H1 (cell line): ENCODE data around the gene POLE2. TPM values are rescaled to one million over a fixed set of nuclear protein-coding genes. Genes with fewer than 3 reads are reported as not detected.

Source experiments
- CTCF ChIA-PET: fragments of 300-600 bp; sonication (Branson Sonifier 250); formaldehyde crosslinking; loops from one replicate; lab custom pipeline; 2021; ENCODE audit not compliant: partially characterized antibody; lab: Charles Lee
- POLR2A ChIA-PET: fragments of 300-600 bp; sonication (Branson Sonifier 250); formaldehyde crosslinking; loops from one replicate; lab custom pipeline; 2021; ENCODE audit warnings: inconsistent platforms; ENCODE audit not compliant: partially characterized antibody; lab: Charles Lee
- DNase-seq, 2 experiments: peaks; one replicate each; pipeline versions ENCODE4 v3.0.0 to v3.0.0-alpha.2; 2010 to 2022; ENCODE audit warnings: low spot score in 2 of 2, low read depth in 1 of 2, mixed read lengths in 1 of 2
- FAIRE-seq: peaks from 2 replicates; lab custom pipeline; 2011; peaks lifted over from hg19 to GRCh38; lab: Jason Lieb, UNC
- H2AFZ ChIP-seq: 2 replicates; pipeline ENCODE4 v1.8.1; 2012; ENCODE audit warnings: low read length, inconsistent platforms
- H2AK5ac ChIP-seq: 2 replicates; pipeline ENCODE4 v1.6.1; 2013; ENCODE audit warnings: low read depth, low read length
- H2BK120ac ChIP-seq: replicated peaks from 2 replicates; pipeline ENCODE3; 2013; ENCODE audit warnings: low read depth, low read length, inconsistent platforms
- H2BK12ac ChIP-seq: 2 replicates; pipeline ENCODE4 v1.6.1; 2013; ENCODE audit warnings: low read depth, low read length
- H2BK15ac ChIP-seq: 2 replicates; pipeline ENCODE4 v1.6.1; 2013; ENCODE audit warnings: low read length
- H2BK20ac ChIP-seq: 2 replicates; pipeline ENCODE4 v1.6.1; 2013; ENCODE audit warnings: low read length
- H2BK5ac ChIP-seq: 2 replicates; pipeline ENCODE4 v1.6.1; 2013; ENCODE audit warnings: low read depth, low read length
- H3K14ac ChIP-seq: 2 replicates; pipeline ENCODE4 v1.6.1; 2013; ENCODE audit warnings: inconsistent platforms; ENCODE audit not compliant: insufficient read length
- H3K18ac ChIP-seq: 2 replicates; pipeline ENCODE4 v1.6.1; 2013; ENCODE audit warnings: low read length; ENCODE audit errors: extremely low read depth
- H3K23ac ChIP-seq: 2 replicates; pipeline ENCODE4 v1.6.1; 2013; ENCODE audit warnings: inconsistent platforms; ENCODE audit not compliant: insufficient read length
- H3K23me2 ChIP-seq: 2 replicates; pipeline ENCODE4 v1.6.1; 2013; ENCODE audit warnings: low read depth, low read length
- H3K27ac ChIP-seq: 2 replicates; pipeline ENCODE4 v1.6.1; 2011; ENCODE audit warnings: low read depth, low read length, inconsistent platforms
- H3K27me3 ChIP-seq, 4 experiments: replicated peaks in 1 of 4; 1 replicate in 1 of 4; 2 replicates in 3 of 4; pipeline versions ENCODE4 v1.6.1 to v1.8.1; 2011 to 2013; ENCODE audit warnings: low read length in 3 of 4, mild to moderate bottlenecking in 3 of 4, inconsistent platforms in 2 of 4, mixed read lengths in 2 of 4, moderate library complexity in 1 of 4; ENCODE audit not compliant: control insufficient read depth in 3 of 4, insufficient read depth in 3 of 4; ENCODE audit errors: extremely low read depth in 1 of 4
- H3K36me3 ChIP-seq, 4 experiments: 2 replicates each; pipeline versions ENCODE4 v1.6.1 to v1.8.1; 2011 to 2013; ENCODE audit warnings: mild to moderate bottlenecking in 4 of 4, low read length in 3 of 4, moderate library complexity in 2 of 4, control low read depth in 1 of 4, inconsistent platforms in 1 of 4; ENCODE audit not compliant: insufficient read depth in 4 of 4, control insufficient read depth in 2 of 4
- H3K4ac ChIP-seq: replicated peaks from 2 replicates; pipeline ENCODE3; 2013; ENCODE audit warnings: low read length, low read depth, mixed read lengths, inconsistent platforms; ENCODE audit not compliant: insufficient read length
- H3K4me1 ChIP-seq, 4 experiments: replicated peaks in 1 of 4; 1 replicate in 1 of 4; 2 replicates in 3 of 4; pipeline versions ENCODE4 v1.6.1 to v1.8.1; 2011 to 2013; ENCODE audit warnings: low read length in 3 of 4, inconsistent platforms in 2 of 4, mixed read lengths in 1 of 4; ENCODE audit not compliant: insufficient read depth in 4 of 4, control insufficient read depth in 3 of 4
- H3K4me2 ChIP-seq, 2 experiments: 2 replicates each; pipeline versions ENCODE4 v1.6.1 to v1.8.1; 2011 to 2013; ENCODE audit warnings: low read depth in 2 of 2, low read length in 2 of 2, control low read depth in 1 of 2, inconsistent platforms in 1 of 2, mild to moderate bottlenecking in 1 of 2; ENCODE audit not compliant: insufficient read depth in 1 of 2
- H3K4me3 ChIP-seq, 4 experiments: fragments of 200-600, 300-600 bp in 1 of 4; sonication (generic), shearing (Covaris generic), sonication (Bioruptor Twin) in 1 of 4; 2 replicates each; pipeline versions ENCODE4 v1.5.1 to v1.8.1; 2011 to 2016; ENCODE audit warnings: low read length in 4 of 4, low read depth in 3 of 4, control low read depth in 2 of 4, inconsistent platforms in 2 of 4, mild to moderate bottlenecking in 2 of 4, mixed read lengths in 1 of 4, moderate library complexity in 1 of 4; ENCODE audit not compliant: insufficient read depth in 2 of 4; ENCODE audit errors: extremely low read depth in 1 of 4
- H3K56ac ChIP-seq: replicated peaks from 2 replicates; pipeline ENCODE3; 2013; ENCODE audit warnings: low read depth, mild to moderate bottlenecking, mixed read lengths, low read length, inconsistent platforms; ENCODE audit not compliant: insufficient read length
- H3K79me1 ChIP-seq: 2 replicates; pipeline ENCODE4 v1.6.1; 2013; ENCODE audit warnings: low read depth, low read length, control low read depth
- H3K79me2 ChIP-seq, 2 experiments: 2 replicates each; pipeline versions ENCODE4 v1.6.1 to v1.8.1; 2012 to 2013; ENCODE audit warnings: low read length in 2 of 2, mild to moderate bottlenecking in 2 of 2, inconsistent platforms in 1 of 2; ENCODE audit not compliant: insufficient read depth in 2 of 2, control insufficient read depth in 1 of 2
- H3K9ac ChIP-seq, 4 experiments: replicated peaks in 1 of 4; 1 replicate in 1 of 4; 2 replicates in 3 of 4; pipeline versions ENCODE4 v1.6.1 to v1.8.1; 2011 to 2013; ENCODE audit warnings: low read depth in 3 of 4, low read length in 3 of 4, control low read depth in 2 of 4, mild to moderate bottlenecking in 2 of 4, moderate library complexity in 2 of 4, inconsistent platforms in 1 of 4; ENCODE audit errors: extremely low read depth in 1 of 4
- H3K9me3 ChIP-seq, 2 experiments: 2 replicates each; pipeline versions ENCODE4 v1.6.1 to v1.8.1; 2012 to 2013; ENCODE audit warnings: mild to moderate bottlenecking in 2 of 2, moderate library complexity in 2 of 2, control low read depth in 1 of 2, inconsistent platforms in 1 of 2, low read depth in 1 of 2, low read length in 1 of 2, mixed read lengths in 1 of 2; ENCODE audit not compliant: insufficient read depth in 2 of 2
- H4K20me1 ChIP-seq, 2 experiments: replicated peaks in 1 of 2; 2 replicates each; pipeline versions ENCODE3 to v1.8.1; 2011 to 2013; ENCODE audit warnings: inconsistent platforms in 2 of 2, low read length in 2 of 2, mild to moderate bottlenecking in 1 of 2; ENCODE audit not compliant: insufficient read depth in 2 of 2, control insufficient read depth in 1 of 2
- H4K5ac ChIP-seq: 2 replicates; pipeline ENCODE4 v1.6.1; 2013; ENCODE audit warnings: low read length, low read depth, mixed read lengths, inconsistent platforms; ENCODE audit not compliant: insufficient read length
- H4K8ac ChIP-seq: 2 replicates; pipeline ENCODE4 v1.8.0; 2013; ENCODE audit warnings: mild to moderate bottlenecking, moderate library complexity, low read length, inconsistent platforms; ENCODE audit not compliant: insufficient read depth; ENCODE audit errors: extremely low read depth
- H4K91ac ChIP-seq: replicated peaks from 2 replicates; pipeline ENCODE3; 2013; ENCODE audit warnings: low read length, mixed read lengths, inconsistent platforms; ENCODE audit not compliant: insufficient read length
- POLR2AphosphoS5 ChIP-seq: IDR thresholded peaks from 2 replicates; pipeline ENCODE4 v1.6.1; 2011; ENCODE audit warnings: low read depth, low read length
- WGBS, 2 experiments: shearing (Covaris generic) in 1 of 2; methylation state at CpG; one replicate each; pipeline versions ENCODE4 v1.1.6 to v1.1.7; 2013 to 2015; ENCODE audit warnings: low lambda C conversion rate in 2 of 2, mixed read lengths in 2 of 2, inconsistent platforms in 1 of 2, low coverage in 1 of 2, missing lambda C conversion rate in 1 of 2; ENCODE audit not compliant: insufficient replicate concordance in 2 of 2, insufficient coverage in 1 of 2, insufficient read length in 1 of 2; ENCODE audit errors: extremely low coverage in 1 of 2, missing lambda C conversion rate in 1 of 2; 5-methylcytosine and 5-hydroxymethylcytosine counted together
- polyA plus RNA-seq, 7 experiments: library from polyadenylated mRNA; depleted of rRNA in 3 of 7; stranded (reverse) in 5 of 7; unstranded in 2 of 7; fragments of >200 nt in 5 of 7; fragments of 200-250 nt in 2 of 7; gene quantifications; 1 replicate in 5 of 7; 2 replicates in 1 of 7; 4 replicates in 1 of 7; pipeline versions ENCODE4 v1.2.1 to v1.2.3, GENCODE V29; 2011 to 2013; ENCODE audit warnings: missing spikeins in 2 of 7, mixed read lengths in 2 of 7
- total RNA-seq: library from RNA; stranded (reverse); fragmentation: NEBNext Ultra II Directional; extraction: Animal tissue kit (Norgen Biotek cat#: 25700); gene quantifications from 2 replicates; pipeline ENCODE4 v1.2.1, GENCODE V29; 2021

POLE2 gene
- total and polyA plus RNA-seq, 2 of the 8 experiments (the other 6 are each of a cell fraction or from before 2014, with no cell fraction given): 31.2 to 41.7 TPM

- H2BK12ac ChIP-seq: no peak overlapping the region
- H3K4me1 ChIP-seq: no peaks in the 10 kb centered on the region
- no peak overlapping the region for H3K27ac ChIP-seq
- no peak overlapping the region for H3K23ac ChIP-seq
- H4K20me1 ChIP-seq: no peaks in the 10 kb centered on the region
- no peaks in the 10 kb centered on the region for H3K23me2 ChIP-seq
- H2AK5ac ChIP-seq: no peak overlapping the region
- H4K91ac ChIP-seq: no peak overlapping the region
- no peak overlapping the region for H2BK20ac ChIP-seq
- no peak overlapping the region for H4K5ac ChIP-seq
- ChIA-PET POLR2A (no interaction called here), CTCF (no interaction called here)
- H3K14ac ChIP-seq: no peak overlapping the region
- no peak overlapping the region for H2BK120ac ChIP-seq
- no peak overlapping the region for H2BK15ac ChIP-seq
- FAIRE-seq: no peak
- WGBS, 2 experiments: 94% methylated on average over 3 of the region's 3 CpGs; no CpG with 5 or more reads in 1 of the 2 experiments
- no peak overlapping the region for H3K4me2 ChIP-seq
- H3K4me3 ChIP-seq: no peak overlapping the region
- no peaks in the 10 kb centered on the region for H3K79me1 ChIP-seq
- no peak overlapping the region for H3K18ac ChIP-seq
- no peak overlapping the region for H2AFZ ChIP-seq
- no peak overlapping the region for H2BK5ac ChIP-seq
- DNase-seq: no peak
- no peak overlapping the region for H3K56ac ChIP-seq
- H4K8ac ChIP-seq: no peak overlapping the region
- no peaks in the 10 kb centered on the region for H3K27me3 ChIP-seq
- no peaks in the 10 kb centered on the region for H3K9me3 ChIP-seq
- peaks cover 0 to 25% (median 7%) of the 10 kb centered on the region in 4 experiments; a peak in 6 of 8 replicates for H3K36me3 ChIP-seq
- H3K4ac ChIP-seq: no peak overlapping the region
- H3K9ac ChIP-seq: no peak overlapping the region
- H3K79me2 ChIP-seq: no peaks in the 10 kb centered on the region
- no peak for TF ChIP-seq POLR2AphosphoS5
Measured at GRCh38 chr14:49654511-49654910, 33.5 kb downstream of the POLE2 start.
